Cerebellar nuclear complex (tissue), 1 donor: ENCODE results near the gene MTREX.
"Not testable (repeated sequence)": the region's sequence is repeated elsewhere in the genome, so short reads cannot be mapped to it uniquely, and the experiment has no call there.

ENCODE experiments used
- DNase-seq, 2 experiments: peaks; one replicate each; lab custom pipeline; 2025; lab: John Stamatoyannopoulos, UW

The MTREX gene

DNA sequence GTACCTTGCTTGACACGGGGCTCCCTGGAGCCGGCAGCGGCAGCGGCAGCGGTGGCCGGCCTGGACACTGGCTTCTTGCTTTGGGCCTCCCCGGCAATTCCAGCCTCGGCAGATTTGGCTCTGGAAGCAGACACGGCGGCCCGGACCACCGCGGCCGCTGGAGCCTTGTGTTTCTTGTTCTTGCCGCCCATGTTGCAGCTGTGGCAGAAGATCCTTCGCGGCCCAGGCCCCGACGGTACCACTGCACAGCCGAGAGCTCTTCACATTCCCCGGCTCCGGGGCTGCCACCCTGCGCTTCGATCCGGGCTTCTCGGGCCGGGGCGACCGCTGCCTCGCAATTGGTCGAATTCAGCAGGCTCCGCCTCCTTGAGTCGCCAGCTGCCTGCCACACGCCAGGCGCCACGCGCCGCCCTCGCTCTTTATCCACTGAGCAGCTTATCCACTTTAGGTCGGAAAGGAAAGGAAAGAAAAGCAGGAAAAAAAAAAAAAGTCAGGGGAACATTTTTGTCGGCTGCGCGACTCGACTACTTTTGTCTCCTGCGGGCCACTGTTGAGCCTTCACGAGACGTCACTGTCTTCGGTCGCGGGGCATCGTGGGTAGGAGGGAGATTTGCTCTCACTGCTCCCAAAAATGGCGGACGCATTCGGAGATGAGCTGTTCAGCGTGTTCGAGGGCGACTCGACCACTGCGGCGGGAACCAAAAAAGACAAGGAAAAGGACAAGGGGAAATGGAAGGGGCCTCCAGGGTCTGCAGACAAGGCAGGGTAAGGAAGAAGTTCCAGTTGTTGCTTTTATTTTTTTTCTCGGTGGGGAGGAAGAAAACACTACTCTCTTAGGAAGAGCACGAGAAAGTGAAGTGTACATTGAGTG is at the start of gene MTREX, which contains the start of gene DHX29:
MTREX (plus strand) TSS at position 607 of the 871 bp plus-strand sequence; CDS start at position 632, 25 bp downstream.
DHX29 (minus strand) TSS at position 312 of the 871 bp plus-strand sequence; CDS start at position 191, 121 bp downstream.
- peak in 1 of 2 experiments; percentile 66 for DNase-seq

- no peak for DNase-seq
Measured at GRCh38 chr5:55258339-55258738, 49.5 kb upstream of the MTREX start.

DNA sequence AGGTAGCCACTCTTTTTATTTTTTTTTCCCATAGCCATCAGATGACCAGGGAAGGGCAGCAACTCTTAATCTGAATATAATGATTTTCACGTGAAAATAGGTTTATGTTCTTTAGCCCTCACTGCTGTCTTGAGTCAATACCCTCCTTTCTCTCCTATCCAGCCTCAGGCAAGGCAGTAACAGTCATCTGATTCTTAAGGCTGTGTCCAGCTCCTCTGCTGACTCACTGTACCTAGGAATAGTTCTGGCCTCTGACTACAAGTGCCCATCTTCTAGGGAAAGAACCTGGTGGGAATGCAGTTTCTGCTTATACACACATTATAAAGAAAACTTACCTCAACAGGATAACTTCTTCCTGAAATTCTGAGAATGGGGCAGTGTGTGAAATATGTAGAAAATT is 31.0 kb upstream of the MTREX start:
- DNase-seq, result no peak

DNA sequence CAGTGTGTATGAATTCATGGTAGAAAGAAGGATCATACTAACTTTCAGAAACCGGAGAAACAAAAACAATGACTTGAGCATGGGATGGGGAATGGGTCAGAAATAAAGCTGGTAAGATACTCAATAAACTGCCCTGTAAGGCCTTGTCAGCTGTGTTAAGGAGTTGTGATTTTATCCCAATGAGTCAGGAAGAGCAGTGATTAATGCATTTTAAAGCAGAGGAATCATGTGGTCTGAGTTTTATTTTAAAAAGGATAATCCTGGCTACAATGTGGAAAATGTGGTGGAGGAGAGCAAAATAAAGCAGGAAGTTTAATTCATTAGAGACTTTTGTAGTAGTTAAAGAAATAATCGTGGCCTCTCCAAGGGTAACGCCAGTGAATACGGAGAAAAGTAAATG is 29.0 kb upstream of the MTREX start:
- no peak for DNase-seq

GRCh38 chr5:55286411-55286933 is 21.3 kb upstream of the MTREX start:
- no peak for DNase-seq

- DNase-seq, result no peak
Measured at GRCh38 chr5:55289808-55290207, 18.0 kb upstream of the MTREX start.

- no peak for DNase-seq
Measured at GRCh38 chr5:55290991-55291390, 16.8 kb upstream of the MTREX start.

DNA sequence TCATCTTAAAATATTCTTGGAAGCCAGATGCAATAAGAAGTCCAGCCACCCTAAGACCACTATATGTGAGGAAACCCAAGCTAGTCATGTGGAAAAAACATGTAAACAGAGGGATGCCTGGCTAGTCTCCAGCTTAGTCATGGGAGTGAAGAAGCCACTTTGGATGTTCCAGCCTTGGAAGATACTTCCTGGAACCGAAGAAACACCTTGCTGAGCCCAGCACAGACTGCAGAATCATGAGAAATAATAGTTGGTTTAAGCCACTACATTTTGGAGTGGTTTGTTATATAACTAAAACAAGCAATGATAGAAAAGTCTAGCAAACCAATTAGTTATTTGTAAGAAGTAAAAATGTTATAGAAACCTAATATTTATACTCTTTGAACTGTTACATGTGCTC is 12.9 kb upstream of the MTREX start:
- DNase-seq, result no peak

GRCh38 chr5:55300890-55301289 is 6.9 kb upstream of the MTREX start:
- no peak for DNase-seq

DNA sequence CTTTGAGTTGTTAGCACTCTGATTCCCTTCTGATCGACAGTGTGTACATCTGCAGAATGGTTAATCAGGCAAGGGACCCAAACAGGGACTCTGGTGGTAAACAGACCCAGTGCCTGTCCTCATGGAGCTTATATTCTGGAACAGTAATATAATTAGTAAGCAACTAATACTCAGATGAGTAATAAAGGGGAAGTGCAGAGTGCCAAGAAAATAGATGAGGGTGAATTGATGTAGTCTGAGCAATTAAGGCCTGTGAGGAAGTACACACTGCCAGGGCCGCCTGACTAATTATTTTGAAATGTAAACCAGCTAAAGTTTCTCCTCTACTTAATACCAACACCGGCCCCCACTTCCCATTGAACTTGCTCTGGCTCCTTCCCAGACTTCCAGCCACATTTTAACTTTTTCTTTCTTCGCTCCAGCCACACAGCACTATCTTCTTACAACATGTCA is 4.5 kb upstream of the MTREX start:
- no peak for DNase-seq

DNA sequence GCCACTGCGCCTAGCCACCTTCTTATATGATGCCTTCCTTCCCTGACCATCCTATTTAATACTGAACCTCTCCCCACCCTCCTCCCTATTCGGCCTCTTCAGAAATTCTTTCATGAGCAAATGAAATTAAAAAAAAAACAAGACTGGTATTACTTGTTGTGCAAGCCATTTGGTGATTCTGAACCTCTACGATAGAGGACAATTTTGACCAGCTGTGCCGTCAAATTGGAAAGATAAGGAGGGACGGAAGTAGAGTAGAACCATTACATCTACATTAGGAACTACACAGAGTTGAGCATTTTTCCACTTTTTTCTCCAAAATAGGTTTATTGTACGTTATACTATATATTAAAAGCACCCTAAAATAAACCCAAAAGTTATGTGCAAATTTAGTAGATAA is 3.2 kb upstream of the MTREX start:
- DNase-seq, result no peak

DNA sequence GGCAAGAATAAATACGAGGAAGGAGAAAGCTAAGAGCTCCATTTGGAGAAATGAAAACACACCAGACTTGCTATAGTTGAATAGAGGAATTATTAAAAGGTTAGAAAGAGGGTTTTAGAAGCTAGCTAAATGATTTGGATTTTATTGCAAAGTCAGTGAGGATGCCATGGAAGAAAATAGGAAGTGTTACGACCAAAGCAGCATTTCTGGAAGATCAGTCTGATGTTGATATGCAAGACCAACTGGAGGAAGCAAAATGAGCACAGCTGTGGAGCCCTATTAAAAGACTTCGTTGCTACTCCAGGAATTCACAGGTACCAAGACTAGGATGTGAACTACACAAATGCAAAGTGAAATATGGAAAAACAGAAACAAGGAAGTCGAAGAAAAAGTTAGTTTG is 2.4 kb upstream of the MTREX start:
- no peak for DNase-seq

- DNase-seq, result no peak
Measured at GRCh38 chr5:55306641-55307382, 977 bp upstream of the MTREX start.

GRCh38 chr5:55308254-55308836 is 556 bp downstream of the MTREX start:
- peak in 1 of 2 experiments; percentile 5 for DNase-seq

GRCh38 chr5:55313870-55314617 is 6.3 kb downstream of the MTREX start:
- DNase-seq, result no peak

DNA sequence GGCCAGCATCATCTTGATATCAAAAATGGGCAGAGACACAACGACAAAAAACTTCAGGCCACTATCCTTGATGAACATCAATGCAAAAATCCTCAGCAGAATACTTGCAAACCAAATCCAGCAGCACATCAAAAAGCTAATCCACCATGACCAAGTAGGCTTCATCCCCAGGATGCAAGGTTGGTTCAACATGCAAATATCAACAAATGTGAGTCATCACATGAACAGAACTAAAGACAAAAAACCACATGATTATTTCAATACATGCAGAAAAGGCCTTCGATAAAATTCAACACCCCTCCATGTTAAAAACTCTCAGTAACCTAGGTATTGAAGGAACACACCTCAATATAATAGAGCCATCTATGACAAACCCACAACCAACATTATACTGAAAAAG is 8.5 kb downstream of the MTREX start:
- no peak for DNase-seq

DNA sequence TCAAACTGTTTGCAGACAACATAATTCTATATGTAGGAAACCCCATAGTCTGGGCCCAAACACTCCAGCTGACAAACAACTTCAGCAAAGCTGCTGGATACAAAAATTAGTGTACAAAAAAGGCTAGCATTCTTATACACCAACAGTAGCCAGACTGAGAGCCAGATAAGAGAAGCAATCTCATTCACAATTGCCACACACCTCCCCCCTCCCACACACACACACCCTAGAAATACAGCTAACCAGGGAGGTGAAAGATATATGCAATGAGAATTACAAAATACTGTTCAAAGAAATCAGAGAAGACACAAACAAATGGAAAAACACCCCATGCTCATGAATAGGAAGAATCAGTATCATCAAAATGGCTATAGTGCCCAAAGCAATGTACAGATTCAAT is 9.0 kb downstream of the MTREX start:
- DNase-seq, result no peak

- not testable (repeated sequence) for DNase-seq
Measured at GRCh38 chr5:55318237-55318636, 10.4 kb downstream of the MTREX start.

GRCh38 chr5:55319491-55319890 is 11.7 kb downstream of the MTREX start:
- no peak for DNase-seq

- DNase-seq, result no peak
Measured at GRCh38 chr5:55320571-55320970, 12.8 kb downstream of the MTREX start.

- no peak for DNase-seq
Measured at GRCh38 chr5:55324006-55324405, 16.2 kb downstream of the MTREX start.
